ENCODE results near the gene DFFA.
A peak's percentile ranks its signal among the peaks of the same experiment; 100 is the strongest.

- TF ChIP-seq ZBTB33 (IDR thresholded peaks at IDR 0.05) = peak; percentile 91
- TF ChIP-seq CTCF (IDR thresholded peaks at IDR 0.05; ENCODE audit: low read depth, low read length, missing input control) = no peak
- TF ChIP-seq FOXA1 (IDR thresholded peaks at IDR 0.05) = peak; percentile 20
- no peak for TF ChIP-seq ATF3 (IDR thresholded peaks at IDR 0.05)
- TF ChIP-seq TAF1 (conservative IDR thresholded peaks at IDR 0.05) = no peak
- peak; percentile 42 for TF ChIP-seq MAX (IDR thresholded peaks at IDR 0.05)
- TF ChIP-seq YY1 (IDR thresholded peaks at IDR 0.05) = peak; percentile 97
- no peak for TF ChIP-seq REST (IDR thresholded peaks at IDR 0.05)
- TF ChIP-seq GABPA (IDR thresholded peaks at IDR 0.05 in 1 of 2, conservative IDR thresholded peaks at IDR 0.05 in 1 of 2) = no peak
- TF ChIP-seq JUND (IDR thresholded peaks at IDR 0.05) = no peak
- peak; percentile 21 to 47 for TF ChIP-seq HNF4A (conservative IDR thresholded peaks at IDR 0.05)
- peak; percentile 38 for TF ChIP-seq NR2F2 (IDR thresholded peaks at IDR 0.05)
- TF ChIP-seq EGR1 (IDR thresholded peaks at IDR 0.05; ENCODE audit: low read depth in 2 of 2) = no peak
These were observed 2.5 kb upstream of the DFFA start, which contains the start of gene PEX14 for GRCh38 chr1:10474613-10475507.
